Stromal cell of bone marrow (primary cell): Measurements from ENCODE around the gene CEACAM3.
A peak's percentile ranks its signal among the peaks of the same experiment; 100 is the strongest.

Source experiments
- DNase-seq: peaks from one replicate; pipeline ENCODE4 v3.0.0-alpha.2; 2012; ENCODE audit warnings: low read depth

CEACAM3 gene

GRCh38 chr19:41792513-41793413 lies 3.6 kb upstream of the CEACAM3 start:
- peak; percentile 40 for DNase-seq

- no peak for DNase-seq
These were observed 3.0 kb upstream of the CEACAM3 start for GRCh38 chr19:41793414-41793727.

GRCh38 chr19:41795031-41795461 lies 1.3 kb upstream of the CEACAM3 start:
- DNase-seq: no peak

GRCh38 chr19:41796901-41797300 lies 514 bp downstream of the CEACAM3 start:
- DNase-seq: no peak

GRCh38 chr19:41799444-41800000 lies 3.1 kb downstream of the CEACAM3 start:
- no peak for DNase-seq

- no peak for DNase-seq
These were observed 4.6 kb downstream of the CEACAM3 start for GRCh38 chr19:41801031-41801430.

GRCh38 chr19:41801792-41802211 lies 5.4 kb downstream of the CEACAM3 start:
- DNase-seq: no peak

- no peak for DNase-seq
These were observed 6.4 kb downstream of the CEACAM3 start for GRCh38 chr19:41802770-41803169.

GRCh38 chr19:41804336-41804735 lies 7.9 kb downstream of the CEACAM3 start:
- DNase-seq: no peak

- DNase-seq: no peak
These were observed 10.8 kb downstream of the CEACAM3 start for GRCh38 chr19:41807176-41807575.

- no peak for DNase-seq
These were observed 12.5 kb downstream of the CEACAM3 start for GRCh38 chr19:41808663-41809566.

- DNase-seq: no peak
These were observed 13.9 kb downstream of the CEACAM3 start for GRCh38 chr19:41810301-41810700.

GRCh38 chr19:41811036-41811435 lies 14.6 kb downstream of the CEACAM3 start:
- DNase-seq: no peak

- no peak for DNase-seq
These were observed 15.6 kb downstream of the CEACAM3 start for GRCh38 chr19:41811981-41812380.

GRCh38 chr19:41813911-41814310 lies 17.5 kb downstream of the CEACAM3 start:
- no peak for DNase-seq

GRCh38 chr19:41815301-41815700 lies 18.9 kb downstream of the CEACAM3 start:
- no peak for DNase-seq

GRCh38 chr19:41816761-41817160 lies 20.4 kb downstream of the CEACAM3 start:
- no peak for DNase-seq

- no peak for DNase-seq
These were observed 24.8 kb downstream of the CEACAM3 start for GRCh38 chr19:41821003-41821735.

GRCh38 chr19:41837981-41838708 lies 41.8 kb downstream of the CEACAM3 start:
- DNase-seq: no peak

- no peak for DNase-seq
These were observed 42.8 kb downstream of the CEACAM3 start for GRCh38 chr19:41839211-41839610.

- DNase-seq: no peak
These were observed 47.0 kb downstream of the CEACAM3 start for GRCh38 chr19:41843371-41843770.
